DMS 273 treated with DMSO at 0.1 percent for 48 hours (cell line): ENCODE results near the gene C2orf68.
"Not testable (repeated sequence)": the region's sequence is repeated elsewhere in the genome, so short reads cannot be mapped to it uniquely, and the experiment has no call there.

ENCODE experiments used
- DNase-seq: peaks from one replicate; lab custom pipeline; 2025; lab: John Stamatoyannopoulos, UW

The C2orf68 gene, protein sequence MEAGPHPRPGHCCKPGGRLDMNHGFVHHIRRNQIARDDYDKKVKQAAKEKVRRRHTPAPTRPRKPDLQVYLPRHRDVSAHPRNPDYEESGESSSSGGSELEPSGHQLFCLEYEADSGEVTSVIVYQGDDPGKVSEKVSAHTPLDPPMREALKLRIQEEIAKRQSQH

DNA sequence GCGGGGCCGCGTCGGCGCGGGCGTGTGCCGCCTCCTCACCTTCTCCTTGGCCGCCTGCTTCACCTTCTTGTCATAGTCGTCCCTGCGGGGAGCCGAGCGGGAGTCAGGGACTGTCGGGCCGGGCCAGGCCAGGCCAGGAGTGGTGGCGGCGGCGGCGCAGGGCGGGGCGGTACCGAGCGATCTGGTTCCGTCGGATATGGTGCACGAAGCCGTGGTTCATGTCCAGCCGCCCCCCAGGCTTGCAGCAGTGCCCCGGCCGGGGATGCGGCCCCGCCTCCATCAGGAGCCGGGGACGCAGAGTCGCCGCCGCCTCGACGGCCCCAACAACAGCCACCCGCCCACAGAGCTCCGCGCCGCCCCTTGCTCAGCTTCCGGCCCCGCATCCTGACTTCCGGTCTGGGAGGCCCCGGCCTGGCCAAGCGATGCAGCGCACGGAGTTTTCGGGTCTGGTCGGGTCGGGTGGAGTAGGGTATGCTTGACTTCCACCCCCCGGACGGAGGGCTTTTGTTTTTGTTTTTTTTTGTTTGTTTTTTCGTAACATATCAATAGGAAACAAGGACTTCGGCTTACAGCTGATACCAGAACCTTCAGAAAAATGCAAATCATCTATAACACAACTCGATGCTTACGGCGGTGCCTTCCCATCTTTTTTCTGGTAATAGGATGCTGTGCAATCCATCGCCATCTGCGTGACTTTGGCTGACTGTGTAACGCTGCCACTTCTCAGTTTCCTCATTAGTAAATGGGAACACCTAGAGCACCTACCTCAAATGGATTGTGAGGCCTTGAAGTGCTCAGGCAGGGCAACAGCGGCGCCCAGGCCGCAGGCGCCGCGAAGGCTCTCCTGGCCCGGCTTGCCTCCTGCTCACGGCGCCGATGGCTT, at the start of gene C2orf68:
Gene C2orf68 (minus strand): TSS at position 362 of the 883 bp plus-strand sequence. CDS start 82 bp downstream, at position 280.
- DNase-seq = peak; percentile 63

DNA sequence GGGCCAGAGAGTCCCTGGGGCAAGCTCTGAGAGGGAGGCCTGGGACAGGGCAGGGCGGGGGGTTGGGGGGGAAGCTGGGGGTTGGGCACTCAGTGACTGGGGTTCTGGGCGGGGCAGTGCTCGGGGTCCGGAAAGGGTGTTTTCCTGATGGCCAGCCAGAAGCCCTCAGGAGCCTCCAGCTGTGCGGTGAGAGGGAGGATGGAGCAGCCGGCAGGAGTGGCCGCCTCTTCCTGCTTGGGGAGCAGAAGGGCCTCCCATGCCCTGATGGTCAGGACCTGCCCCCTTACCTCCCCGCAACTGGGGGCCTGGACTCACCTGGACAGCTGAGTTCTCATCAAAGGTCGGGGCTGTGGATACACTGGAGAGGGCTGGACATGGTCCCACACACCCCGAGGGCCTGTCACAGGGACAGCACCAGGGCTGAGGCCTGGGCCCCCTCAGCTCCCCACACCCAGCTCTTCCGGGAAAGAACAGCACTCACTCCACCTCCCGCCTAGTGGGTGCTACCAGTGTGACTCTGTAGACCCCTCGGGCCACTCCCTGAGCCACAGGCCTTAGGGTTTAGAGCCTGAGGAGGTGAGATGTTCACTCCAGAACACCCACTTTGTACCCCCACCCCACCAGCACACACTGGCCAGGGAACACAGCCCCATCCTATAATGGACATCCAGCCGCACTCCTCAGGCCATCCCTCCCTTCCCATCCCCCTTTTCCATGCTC, 49.4 kb upstream of the C2orf68 start:
- no peak for DNase-seq

DNA sequence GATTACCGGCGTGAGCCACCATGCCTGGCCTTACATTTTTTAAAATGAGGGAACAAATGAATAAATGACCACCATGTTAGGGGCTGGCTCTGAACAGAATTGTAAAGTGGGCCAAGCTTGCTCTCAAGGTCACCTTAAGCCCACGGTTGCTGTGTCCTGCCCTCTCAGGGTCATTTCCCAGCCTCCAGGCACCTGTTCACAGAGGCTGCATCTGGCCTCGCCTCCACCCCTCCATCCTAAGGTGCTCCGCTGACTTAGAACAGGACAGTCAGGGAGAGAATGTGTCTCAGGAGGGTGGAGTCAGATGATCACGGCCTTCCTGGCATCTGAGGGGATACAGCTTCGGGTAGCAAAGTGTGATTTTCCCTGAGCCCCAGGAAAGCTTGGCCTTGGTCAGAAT, 48.9 kb upstream of the C2orf68 start:
- DNase-seq = no peak

DNA sequence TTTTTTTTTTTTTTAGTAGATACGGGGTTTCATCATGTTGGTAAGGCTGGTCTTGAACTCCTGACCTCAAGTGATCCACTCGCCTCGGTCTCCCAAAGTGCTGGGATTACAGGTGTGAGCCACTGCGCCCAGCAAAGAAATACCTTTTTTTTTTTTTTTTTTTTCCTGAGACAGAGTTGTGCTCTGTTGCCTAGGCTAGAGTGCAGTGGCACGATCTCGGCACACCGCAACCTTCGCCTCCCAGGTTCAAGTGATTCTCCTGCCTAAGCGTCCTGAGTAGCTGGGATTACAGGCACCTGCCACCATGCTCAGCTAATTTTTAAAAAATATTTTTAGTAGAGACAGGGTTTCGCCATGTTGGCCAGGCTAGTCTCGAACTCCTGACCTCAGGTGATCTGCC, 48.4 kb upstream of the C2orf68 start:
- not testable (repeated sequence) for DNase-seq

DNA sequence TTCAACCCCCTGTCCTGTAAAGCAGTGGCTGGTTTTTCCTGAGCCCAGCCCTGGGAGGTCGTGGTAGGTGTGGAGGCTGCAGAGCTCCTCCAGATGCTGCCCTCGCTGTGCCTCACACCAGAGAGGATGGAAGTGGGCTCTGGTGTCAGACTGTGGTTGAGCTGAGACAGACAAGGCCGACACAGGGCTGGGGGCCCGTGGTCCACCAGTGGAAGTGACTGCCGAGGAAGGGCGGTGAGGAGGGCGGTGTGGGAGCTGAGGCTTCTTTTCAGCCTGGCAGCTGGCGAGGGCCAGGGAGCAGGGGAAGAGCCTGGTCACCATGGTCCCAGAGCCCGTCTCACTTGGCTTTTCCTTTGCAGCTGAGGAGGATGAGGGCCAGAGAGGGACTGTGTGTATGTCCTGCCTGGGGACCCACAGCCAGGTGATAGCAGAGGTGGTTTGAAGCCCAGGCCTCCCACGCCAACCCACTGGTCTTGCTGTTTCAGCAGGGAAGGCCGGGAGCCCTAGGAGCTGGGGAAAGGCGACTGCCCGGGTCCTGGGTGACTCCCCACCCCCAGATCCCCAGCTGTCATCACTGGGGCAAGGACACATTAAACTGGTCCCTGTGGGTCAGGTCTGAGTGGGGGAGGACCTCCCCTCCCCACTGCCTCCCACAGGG, 47.6 kb upstream of the C2orf68 start:
- DNase-seq = no peak

DNA sequence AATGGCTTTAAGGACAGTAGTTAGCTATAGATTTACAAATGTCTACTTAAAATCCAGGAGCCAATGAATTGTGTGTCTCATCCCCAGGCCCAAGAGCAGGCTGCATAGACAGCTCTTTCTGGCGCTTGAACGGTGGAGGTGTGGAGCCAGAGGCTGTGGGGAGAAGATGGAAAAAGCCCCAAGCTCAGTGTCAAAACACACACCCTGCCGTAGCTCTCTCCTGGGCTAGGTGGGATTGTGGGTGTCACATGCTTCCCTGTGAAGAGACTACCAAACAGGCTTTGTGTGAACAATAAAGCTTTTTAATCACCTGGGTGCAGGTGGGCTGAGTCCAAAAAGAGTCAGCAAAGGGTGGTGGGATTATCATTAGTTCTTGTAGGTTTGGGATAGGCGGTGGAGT, 45.5 kb upstream of the C2orf68 start:
- not testable (repeated sequence) for DNase-seq

DNA sequence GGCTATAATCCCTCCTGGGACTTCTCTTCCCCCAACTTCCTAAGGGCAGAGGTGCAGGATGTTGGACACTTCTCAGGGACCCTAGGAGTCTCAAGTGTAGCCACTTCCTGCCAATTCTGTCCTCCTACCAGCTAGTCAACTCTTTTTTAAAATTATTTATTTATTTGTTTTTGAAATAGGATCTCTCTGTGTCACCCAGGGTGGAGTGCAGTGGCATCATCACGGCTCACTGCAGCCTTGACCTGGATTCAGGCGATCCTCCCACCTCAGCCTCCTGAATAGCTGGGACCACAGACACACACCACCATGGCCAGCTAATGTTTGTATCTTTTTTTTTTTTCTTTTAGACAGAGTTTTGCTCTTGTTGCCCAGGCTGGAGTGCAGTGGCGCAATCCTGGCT, 44.6 kb upstream of the C2orf68 start:
- DNase-seq = no peak

DNA sequence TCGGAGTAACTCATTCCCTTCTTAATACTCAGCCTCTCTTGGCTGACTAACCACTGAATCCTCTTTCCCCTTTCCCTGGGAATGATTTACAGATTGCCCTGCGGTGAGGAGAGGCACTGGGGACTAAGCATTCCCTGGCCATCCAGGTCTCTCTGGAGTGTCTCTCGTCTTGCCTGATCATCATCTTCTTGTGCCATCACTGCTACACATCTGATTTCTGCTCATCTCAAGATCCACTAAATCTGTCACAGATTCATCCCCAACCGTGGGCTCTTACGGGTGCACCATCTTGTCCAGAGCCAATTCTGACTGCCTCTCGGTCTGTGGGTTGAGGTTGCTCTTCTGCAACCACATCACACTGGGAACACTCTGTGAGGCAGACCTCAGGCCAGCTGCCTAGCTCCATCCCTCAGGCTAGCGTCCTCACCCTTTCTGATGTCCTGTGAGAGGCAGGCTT, 44.1 kb upstream of the C2orf68 start:
- DNase-seq = no peak

DNA sequence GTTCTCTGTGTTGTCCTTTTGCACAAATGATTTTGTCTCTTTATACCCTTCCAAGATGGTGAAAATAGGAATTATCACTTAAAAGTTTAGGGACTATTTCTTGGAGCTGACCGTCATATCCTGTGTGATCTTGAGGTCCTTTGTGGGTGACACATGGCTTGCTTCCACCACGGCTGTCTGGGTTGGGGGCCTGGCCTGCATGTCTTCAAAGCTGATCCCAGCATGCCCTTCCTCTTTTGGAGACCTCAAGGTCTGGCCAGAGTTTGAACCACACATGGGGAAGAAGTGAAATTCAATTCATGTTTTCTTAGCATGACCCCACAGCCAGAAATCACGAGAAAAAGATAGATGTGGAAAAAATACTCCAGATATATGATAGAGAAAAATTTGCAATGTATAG, 42.1 kb upstream of the C2orf68 start:
- DNase-seq = no peak

DNA sequence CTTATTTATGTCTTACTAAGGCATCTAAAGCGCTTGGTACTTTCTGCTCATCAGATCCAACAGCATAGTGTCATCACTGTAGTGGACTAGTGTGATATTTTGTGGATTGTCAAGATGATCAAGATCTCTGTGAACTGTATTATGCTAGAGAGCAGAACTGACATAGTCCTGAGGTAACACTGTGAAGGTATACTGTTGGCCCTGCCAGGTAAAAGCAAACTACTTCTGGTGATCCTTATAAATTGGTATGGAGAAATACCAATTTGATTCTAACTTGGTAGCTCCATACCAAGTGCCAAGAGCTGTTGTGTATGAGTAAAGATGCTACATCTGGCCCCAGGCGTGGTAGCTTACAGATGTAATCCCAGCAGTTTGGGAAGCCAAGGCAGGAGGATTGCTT, 40.2 kb upstream of the C2orf68 start:
- DNase-seq = no peak

DNA sequence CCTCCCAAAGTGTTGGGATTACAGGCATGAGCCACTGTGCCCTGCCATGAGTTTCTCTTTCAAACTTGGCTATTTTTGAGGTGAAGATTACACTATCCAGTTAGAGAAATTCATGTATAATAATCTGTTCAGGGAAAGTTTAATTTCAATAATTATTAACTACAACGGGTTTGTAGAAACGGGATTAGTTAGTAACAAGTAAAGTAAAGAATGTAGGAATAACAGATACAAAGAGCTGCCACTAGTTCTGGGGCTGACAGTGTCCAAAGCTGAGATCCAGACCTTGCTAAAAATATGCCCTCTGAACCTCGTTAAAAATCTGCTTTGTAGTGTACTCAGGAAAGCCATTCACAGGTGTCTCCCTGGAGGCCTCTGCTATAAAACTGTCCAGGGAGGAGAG, 39.2 kb upstream of the C2orf68 start:
- no peak for DNase-seq

DNA sequence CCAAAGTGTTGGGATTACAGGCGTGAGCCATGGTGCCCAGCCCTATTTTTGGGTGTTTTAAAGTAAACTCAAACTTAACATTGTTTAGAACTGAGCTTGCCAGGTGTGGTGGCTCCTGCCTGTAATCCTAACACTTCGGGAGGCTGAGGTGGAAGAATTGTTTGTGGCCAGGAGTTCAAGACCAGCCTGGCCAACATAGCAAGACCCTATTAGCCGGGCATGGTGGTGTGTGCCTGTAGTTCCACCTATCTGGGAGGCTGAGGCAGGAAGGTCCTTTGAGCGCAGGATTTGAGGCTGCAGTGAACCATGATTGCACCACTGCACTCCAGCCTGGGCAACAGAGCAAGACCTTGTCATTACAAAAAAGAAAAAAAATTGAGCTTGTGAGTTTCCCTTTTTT, 38.6 kb upstream of the C2orf68 start:
- no peak for DNase-seq

DNA sequence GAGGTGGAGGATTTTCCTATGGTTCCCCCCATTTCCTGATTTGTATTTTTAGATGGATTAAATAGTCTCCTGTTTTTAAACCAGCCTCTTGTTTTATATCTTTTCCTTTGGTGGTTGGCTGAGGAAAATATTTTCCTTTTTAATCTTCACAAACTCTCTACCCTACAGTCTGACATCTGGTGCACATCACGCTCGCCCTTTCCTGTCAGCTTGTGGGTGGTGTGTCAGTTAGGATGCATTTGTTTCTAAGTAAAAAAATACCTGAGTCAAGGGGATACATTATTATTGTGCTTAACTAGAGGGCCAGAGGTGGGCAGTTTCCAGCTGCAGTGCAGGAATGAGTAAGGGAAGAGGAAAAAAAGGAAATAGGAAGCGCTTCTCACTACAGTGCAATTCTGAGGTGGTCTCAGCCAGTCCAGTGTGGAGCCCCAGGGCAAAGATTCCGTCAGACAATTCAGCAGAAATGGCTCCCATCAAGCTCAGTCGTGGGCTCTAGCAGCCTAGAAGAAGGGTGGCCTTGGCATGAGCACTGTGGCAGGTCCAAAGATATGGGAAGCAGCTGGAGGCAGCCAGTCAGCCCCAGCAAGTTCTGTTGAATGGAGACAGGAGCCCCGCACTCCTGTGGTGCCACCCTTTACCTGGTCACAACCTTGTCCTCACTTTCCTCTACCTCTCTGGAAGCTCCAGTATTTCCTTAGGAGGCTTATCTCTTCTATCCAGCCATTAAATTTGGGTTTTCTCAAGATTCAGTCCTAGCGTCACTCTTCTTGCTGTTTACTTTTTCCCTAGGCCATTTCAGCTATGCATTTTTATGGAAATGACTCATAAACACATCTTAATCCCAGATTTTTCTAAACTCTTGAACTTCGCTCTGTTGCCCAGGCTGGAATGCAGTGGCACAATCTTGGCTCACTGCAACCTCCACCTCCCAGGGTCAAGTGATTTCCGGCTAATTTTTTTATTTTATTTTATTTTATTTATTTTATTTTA, 37.6 kb upstream of the C2orf68 start:
- DNase-seq = no peak

DNA sequence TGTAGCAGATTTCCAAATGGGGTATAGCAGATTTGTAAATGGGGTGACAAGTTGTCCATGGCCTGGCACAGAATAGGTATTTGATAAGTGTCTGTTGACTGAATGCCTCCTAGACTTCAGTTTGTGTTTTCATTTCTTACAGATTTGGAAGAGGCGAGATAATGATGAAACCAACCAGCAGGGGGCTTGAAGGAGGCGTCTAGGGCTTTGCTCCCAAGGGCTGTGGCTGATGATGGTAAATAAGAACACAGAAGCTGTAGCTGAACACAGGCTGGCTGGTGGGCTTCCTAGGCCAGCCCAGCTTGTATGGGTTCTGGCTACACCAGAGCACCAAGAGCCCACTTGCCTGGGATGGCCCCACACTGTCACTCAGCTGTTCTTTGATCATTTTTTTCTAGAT, 36.8 kb upstream of the C2orf68 start:
- no peak for DNase-seq

DNA sequence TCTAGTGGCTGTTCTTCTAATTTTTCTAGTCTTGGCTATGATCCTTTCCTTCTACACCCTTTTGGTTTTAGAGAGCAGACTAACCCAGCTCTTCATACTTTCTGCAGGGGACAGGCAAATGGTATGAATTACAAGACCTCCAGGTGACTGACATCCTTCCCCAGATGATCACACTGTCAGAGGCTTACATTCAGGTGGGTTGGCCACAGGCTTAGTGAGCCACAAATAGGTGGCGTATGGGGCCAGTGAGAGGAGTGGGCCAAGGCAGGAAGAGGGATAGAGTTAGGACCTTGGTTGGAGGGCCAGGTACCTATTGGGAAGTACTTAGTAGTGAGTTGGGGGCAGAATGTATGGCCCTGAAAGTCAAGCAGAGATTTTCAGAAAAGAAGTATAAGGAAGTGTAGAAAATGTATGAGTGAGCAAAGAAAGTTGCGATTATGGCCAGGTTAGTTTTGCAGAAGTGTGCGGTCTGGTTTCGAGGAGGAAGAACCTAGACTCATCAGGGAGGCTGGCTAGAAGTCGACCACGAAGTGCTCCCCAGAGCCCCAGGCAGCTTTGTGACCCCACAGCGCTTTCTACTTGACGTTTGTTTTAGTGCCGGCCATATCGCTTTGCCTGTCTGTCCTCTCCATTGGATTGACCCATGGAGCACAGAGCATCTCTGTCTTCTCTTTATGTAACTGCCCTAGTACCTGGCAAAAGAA, 36.1 kb upstream of the C2orf68 start:
- no peak for DNase-seq

DNA sequence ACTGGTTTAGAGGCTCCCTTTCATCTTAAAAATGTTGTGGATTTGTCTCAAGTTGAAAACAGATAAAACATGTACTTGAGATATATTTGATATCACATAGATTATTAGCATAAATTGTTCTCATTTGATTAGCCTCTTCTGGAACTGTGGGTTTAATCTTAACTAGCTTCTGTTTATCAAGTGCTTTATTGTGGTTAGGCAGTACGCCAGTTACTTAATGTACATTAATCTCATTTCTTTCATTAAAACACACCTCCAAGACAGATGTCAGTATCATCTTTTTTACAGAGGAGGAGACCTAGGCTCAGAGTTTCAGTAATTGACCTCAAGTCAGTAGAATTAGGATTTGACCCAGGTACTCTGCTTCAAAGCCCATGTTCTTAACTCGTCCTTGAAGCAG, 34.3 kb upstream of the C2orf68 start:
- no peak for DNase-seq

DNA sequence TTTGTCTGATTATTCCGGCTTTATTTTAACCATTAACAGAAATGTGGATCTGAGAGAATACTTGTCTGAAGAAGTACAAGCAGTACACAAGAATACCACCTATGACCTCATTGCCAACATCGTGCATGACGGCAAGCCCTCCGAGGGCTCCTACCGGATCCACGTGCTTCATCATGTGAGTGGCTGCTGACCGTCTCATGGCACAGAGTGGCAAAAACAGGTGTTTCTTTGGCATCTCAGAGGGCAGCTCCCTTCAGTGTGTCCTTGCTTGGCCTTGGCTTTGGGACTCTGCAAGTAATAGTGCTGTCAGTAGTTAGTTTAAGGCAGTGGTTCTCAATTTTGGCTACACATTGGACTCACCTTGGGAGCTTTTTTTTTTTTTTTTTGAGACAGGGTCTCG, 33.0 kb upstream of the C2orf68 start:
- no peak for DNase-seq

DNA sequence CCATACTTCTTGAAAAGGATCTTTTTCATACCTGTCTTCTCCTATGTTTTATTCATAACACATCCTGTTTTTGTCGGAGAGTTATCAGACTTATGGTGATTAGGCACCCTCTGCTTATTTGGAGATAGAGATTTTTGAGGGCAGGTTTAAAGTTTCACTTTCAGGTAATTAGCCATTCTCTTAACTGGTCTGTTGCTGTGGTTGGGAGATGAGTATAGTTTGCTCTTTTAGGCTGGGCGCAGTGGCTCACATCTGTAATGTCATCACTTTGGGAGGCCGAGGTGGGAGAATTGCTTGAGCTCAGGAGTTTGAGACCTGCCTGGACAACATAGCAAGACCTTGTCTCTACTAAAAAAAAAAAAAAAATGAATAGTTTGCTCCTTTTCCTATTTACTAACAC, 30.9 kb upstream of the C2orf68 start:
- no peak for DNase-seq

DNA sequence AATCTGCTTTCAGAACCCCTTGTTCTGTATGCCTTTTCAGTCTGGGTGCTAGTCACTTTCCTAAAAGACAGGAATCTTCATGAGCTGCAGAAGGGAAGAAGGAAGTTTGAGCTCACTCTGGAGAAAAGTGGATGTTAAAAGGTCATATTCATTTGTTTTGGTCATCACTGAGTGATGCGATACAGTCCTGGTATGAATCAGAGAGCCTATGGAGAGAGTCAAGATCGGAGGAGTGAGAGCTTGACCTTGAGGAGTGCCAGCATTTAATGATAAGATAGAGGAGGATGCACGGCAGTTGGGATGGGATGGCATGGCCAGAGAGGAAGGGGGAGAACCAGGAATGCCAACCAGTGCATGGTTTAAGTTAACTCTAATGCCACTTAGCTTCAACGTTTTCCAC, 23.8 kb upstream of the C2orf68 start:
- no peak for DNase-seq

DNA sequence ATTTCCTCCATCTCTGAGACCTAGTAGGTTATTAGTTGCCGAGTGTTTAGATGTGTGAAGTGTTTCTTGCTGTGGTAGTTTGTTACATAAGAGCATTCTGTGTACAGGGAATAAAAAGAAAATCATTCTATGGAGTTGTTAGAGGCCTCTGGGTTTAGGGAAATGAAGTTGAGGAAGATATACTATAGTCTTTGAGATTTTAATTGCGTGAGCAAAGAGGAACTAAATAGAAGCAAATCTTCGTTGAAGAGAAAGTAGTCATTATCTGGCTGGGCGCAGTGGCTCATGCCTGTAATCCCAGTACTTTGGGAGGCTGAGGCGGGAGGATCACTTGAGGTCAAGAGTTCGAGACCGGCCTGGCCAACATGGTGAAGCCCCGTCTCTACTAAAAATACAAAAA, 23.1 kb upstream of the C2orf68 start:
- no peak for DNase-seq

DNA sequence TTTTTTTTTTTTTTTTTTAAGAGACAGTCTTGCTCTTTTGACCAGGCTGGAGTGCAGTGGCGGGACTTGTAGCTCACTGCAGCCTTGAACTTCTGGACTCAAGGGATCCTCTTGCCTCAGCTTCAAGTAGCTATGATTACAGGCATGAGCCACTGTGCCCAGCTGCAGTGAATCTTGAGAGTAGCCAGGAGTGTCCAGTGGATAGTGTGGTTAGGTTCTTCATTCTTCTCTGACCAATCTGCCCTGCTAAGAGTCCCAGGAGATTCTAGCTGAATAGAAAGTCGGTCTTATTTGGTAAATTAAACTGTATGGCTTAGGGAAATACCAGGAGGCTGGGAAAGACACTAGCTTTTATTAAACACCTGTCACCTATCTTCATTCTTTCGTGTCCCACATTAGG, 19.4 kb upstream of the C2orf68 start:
- DNase-seq = no peak
